Glutamatergic neuron (in vitro differentiated cells): ENCODE data around the gene ARF4. TPM values are rescaled to one million over a fixed set of nuclear protein-coding genes. Genes with fewer than 3 reads are reported as not detected.
"Not testable (repeated sequence)": the region's sequence is repeated elsewhere in the genome, so short reads cannot be mapped to it uniquely, and the experiment has no call there.

Source experiments
- DNase-seq: peaks from one replicate; pipeline ENCODE4 v3.0.0; 2022
- H3K27ac Mint-ChIP-seq: one replicate; pipeline ENCODE4 v1.8.0; 2020; ENCODE audit warnings: mild to moderate bottlenecking, mixed read lengths, inconsistent platforms; ENCODE audit not compliant: unreplicated experiment
- H3K27me3 Mint-ChIP-seq: one replicate; pipeline ENCODE4 v1.8.0; 2020; ENCODE audit warnings: mild to moderate bottlenecking, moderate library complexity, mixed read lengths, inconsistent platforms; ENCODE audit not compliant: unreplicated experiment
- H3K36me3 Mint-ChIP-seq: one replicate; pipeline ENCODE4 v1.8.0; 2020; ENCODE audit warnings: mild to moderate bottlenecking, mixed read lengths, inconsistent platforms; ENCODE audit not compliant: unreplicated experiment
- H3K4me1 Mint-ChIP-seq: one replicate; pipeline ENCODE4 v1.8.0; 2020; ENCODE audit warnings: mild to moderate bottlenecking, low read depth, mixed read lengths, inconsistent platforms; ENCODE audit not compliant: unreplicated experiment
- H3K4me3 Mint-ChIP-seq: one replicate; pipeline ENCODE4 v1.8.0; 2020; ENCODE audit warnings: mild to moderate bottlenecking, mixed read lengths, inconsistent platforms; ENCODE audit not compliant: unreplicated experiment
- H3K9me3 Mint-ChIP-seq: one replicate; pipeline ENCODE4 v1.8.0; 2020; ENCODE audit warnings: mild to moderate bottlenecking, moderate library complexity, mixed read lengths, inconsistent platforms; ENCODE audit not compliant: unreplicated experiment
- CTCF ChIP-seq: fragments of 200-600 bp; sonication (generic); IDR thresholded peaks from one replicate; pipeline ENCODE4 v1.5.0; 2021; ENCODE audit not compliant: partially characterized antibody, unreplicated experiment
- total RNA-seq: library from RNA; stranded (reverse); fragmentation: NEBNext Ultra II Directional; extraction: Animal tissue kit (Norgen Biotek cat#: 25700); gene quantifications from one replicate; pipeline ENCODE4 v1.2.1, GENCODE V29; 2021; ENCODE audit not compliant: unreplicated experiment

The ARF4 gene
- total RNA-seq, 1 donor from 2014 or later, result 131 TPM

GRCh38 chr3:57627976-57628375 lies 30.8 kb upstream of the ARF4 start:
- no peaks in the 10 kb centered on the region for H3K4me1 Mint-ChIP-seq
- H3K9me3 Mint-ChIP-seq, result no peaks in the 10 kb centered on the region
- no peak overlapping the region for H3K4me3 Mint-ChIP-seq
- H3K36me3 Mint-ChIP-seq, result no peaks in the 10 kb centered on the region
- TF ChIP-seq CTCF, result no peak
- DNase-seq, result no peak
- no peaks in the 10 kb centered on the region for H3K27me3 Mint-ChIP-seq
- H3K27ac Mint-ChIP-seq, result no peak overlapping the region

- DNase-seq, result no peak
- no peaks in the 10 kb centered on the region for H3K9me3 Mint-ChIP-seq
- H3K27ac Mint-ChIP-seq, result no peak overlapping the region
- no peak for TF ChIP-seq CTCF
- H3K4me1 Mint-ChIP-seq, result no peaks in the 10 kb centered on the region
- H3K4me3 Mint-ChIP-seq, result no peak overlapping the region
- no peaks in the 10 kb centered on the region for H3K27me3 Mint-ChIP-seq
- no peaks in the 10 kb centered on the region for H3K36me3 Mint-ChIP-seq
Observed at GRCh38 chr3:57624801-57625200, 27.7 kb upstream of the ARF4 start.

GRCh38 chr3:57622362-57622761 lies 25.2 kb upstream of the ARF4 start:
- Mint-ChIP-seq H3K36me3 (no peaks in the 10 kb centered on the region), H3K27ac (no peak overlapping the region), H3K4me1 (no peaks in the 10 kb centered on the region), H3K4me3 (no peak overlapping the region), H3K27me3 (no peaks in the 10 kb centered on the region), H3K9me3 (no peaks in the 10 kb centered on the region)
- no peak for TF ChIP-seq CTCF
- no peak for DNase-seq

GRCh38 chr3:57617739-57618138 lies 20.6 kb upstream of the ARF4 start:
- no peak for DNase-seq
- H3K27me3 Mint-ChIP-seq, result no peaks in the 10 kb centered on the region
- no peak overlapping the region for H3K27ac Mint-ChIP-seq
- H3K9me3 Mint-ChIP-seq, result no peaks in the 10 kb centered on the region
- no peaks in the 10 kb centered on the region for H3K36me3 Mint-ChIP-seq
- H3K4me1 Mint-ChIP-seq, result no peaks in the 10 kb centered on the region
- no peak for TF ChIP-seq CTCF
- H3K4me3 Mint-ChIP-seq, result no peak overlapping the region

DNA sequence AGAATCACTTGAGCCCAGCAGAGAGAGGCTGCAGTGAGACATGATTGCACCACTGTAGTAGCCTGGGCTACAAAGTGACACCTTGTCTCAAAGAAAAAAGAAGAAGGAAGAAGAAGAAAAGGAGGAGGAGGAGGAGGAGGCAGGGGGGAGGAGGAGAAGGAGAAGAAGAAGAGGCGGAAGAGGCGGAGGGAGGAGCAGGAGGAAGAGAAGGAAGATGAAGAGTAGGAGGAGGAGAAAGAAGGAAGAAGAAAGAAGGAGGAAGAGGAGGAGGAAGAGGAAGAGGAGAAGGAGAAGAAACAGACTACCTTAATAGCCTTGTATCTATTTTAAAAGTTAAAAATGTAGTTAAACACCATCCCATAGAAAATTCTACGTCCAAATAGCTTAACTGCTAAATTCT lies 19.1 kb upstream of the ARF4 start:
- no peak for DNase-seq
- no peak overlapping the region for H3K4me3 Mint-ChIP-seq
- no peaks in the 10 kb centered on the region for H3K36me3 Mint-ChIP-seq
- H3K27me3 Mint-ChIP-seq, result no peaks in the 10 kb centered on the region
- peaks cover 3% of the 10 kb centered on the region for H3K9me3 Mint-ChIP-seq
- no peak overlapping the region for H3K27ac Mint-ChIP-seq
- H3K4me1 Mint-ChIP-seq, result no peaks in the 10 kb centered on the region
- no peak for TF ChIP-seq CTCF

- peaks cover 14% of the 10 kb centered on the region for H3K36me3 Mint-ChIP-seq
- DNase-seq, H3K27me3 Mint-ChIP-seq, H3K4me1 Mint-ChIP-seq, H3K4me3 Mint-ChIP-seq, H3K9me3 Mint-ChIP-seq, H3K27ac Mint-ChIP-seq: not testable (repeated sequence)
Observed at GRCh38 chr3:57611870-57612269, 14.7 kb upstream of the ARF4 start.
